IPS DF 19.7 (cell line): ENCODE results near the gene FH.

ENCODE experiments used
- DNase-seq: peaks from one replicate; pipeline ENCODE4 v3.0.0-alpha.2; 2013; ENCODE audit warnings: low read depth, low spot score

The FH gene

DNA sequence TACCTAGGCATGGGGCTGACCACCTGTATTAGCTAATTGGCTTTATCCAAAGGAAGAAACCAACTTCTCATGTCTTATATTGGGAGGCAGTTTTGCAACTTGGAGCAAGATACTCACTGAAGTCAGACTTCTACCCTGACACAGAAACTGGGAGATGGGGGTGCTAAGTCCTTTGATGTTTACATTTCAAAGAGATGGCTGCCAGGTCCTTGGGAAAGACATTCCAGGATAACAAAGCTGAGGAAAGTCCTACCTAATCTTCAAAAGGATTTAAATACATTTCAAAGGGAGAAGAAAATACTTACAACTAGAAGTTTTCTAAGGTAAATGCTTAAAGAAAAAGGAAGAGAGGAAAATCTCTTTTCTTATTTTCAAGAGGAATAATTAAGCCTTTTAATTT lies 62.1 kb downstream of the FH start:
- DNase-seq = peak; percentile 20

GRCh38 chr1:241456743-241457142 lies 62.8 kb downstream of the FH start:
- DNase-seq = no peak

DNA sequence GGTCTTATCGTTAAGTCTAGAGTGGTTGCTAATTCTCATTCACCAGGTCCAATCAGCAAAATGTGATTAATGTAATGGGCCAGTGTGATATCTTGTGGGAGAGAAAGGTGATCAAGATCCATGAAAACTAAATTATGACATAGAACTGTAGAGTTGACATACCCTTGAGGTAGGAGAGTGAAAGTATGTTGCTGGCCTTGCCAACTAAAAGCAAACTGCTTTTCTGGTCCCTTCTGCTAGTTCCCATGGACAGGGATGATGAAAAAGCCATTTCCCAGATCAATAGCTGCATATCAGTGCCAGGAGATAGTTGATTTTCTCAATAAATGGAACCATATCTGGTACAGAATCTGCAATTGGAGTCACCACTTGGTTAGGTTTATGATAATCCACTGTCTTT lies 65.8 kb downstream of the FH start:
- no peak for DNase-seq

DNA sequence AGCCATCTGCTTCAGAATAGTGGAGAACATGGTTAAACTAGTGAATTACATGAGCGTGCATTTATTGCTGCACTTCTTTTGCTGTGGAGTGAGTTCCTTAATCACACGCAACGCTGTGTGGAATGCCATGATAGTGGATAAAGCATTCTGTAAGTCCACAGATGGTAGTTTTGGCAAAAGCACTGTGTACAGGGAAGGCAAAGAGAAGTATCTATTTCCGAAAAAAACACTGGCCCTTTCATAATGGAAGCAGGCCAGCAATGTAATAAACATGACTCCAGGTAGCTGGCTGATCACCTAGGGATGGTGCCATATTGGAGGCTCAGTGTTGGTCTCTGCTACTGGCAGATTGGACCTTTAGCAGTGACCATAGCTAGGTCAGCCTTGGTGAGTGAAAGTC lies 67.6 kb downstream of the FH start:
- DNase-seq = no peak
